B cell (primary cell): Measurements from ENCODE around the gene RPS26. TPM values are rescaled to one million over a fixed set of nuclear protein-coding genes. Genes with fewer than 3 reads are reported as not detected.
"Not testable (repeated sequence)": the region's sequence is repeated elsewhere in the genome, so short reads cannot be mapped to it uniquely, and the experiment has no call there.

Experiments used
- ATAC-seq: fragments of 200-7000 bp; cut with Tn5 transposase; one replicate; pipeline ENCODE4 v1.10.0; 2021; ENCODE audit warnings: low read depth, mild to moderate bottlenecking, moderate number of reproducible peaks, moderate library complexity
- CTCF ChIA-PET: fragments of 350-600 bp; sonication (Branson Sonifier 250); formaldehyde crosslinking; loops from one replicate; lab custom pipeline; 2021; ENCODE audit warnings: antibody characterized with exemption, inconsistent platforms; lab: Charles Lee
- POLR2A ChIA-PET: fragments of 350-600 bp; sonication (Branson Sonifier 250); formaldehyde crosslinking; loops from one replicate; lab custom pipeline; 2021; ENCODE audit warnings: antibody characterized with exemption; lab: Charles Lee
- DNase-seq: peaks from one replicate; pipeline ENCODE4 v3.0.0; 2013
- H2AFZ ChIP-seq: 2 replicates; pipeline ENCODE4 v1.6.1; 2012; ENCODE audit warnings: mild to moderate bottlenecking, low read depth, low read length; ENCODE audit not compliant: insufficient read depth, poor library complexity, severe bottlenecking
- H3K27ac ChIP-seq, 2 donors: 1 replicate in 1 of 2; 2 replicates in 1 of 2; pipeline ENCODE4 v1.5.1; 2012 to 2013; ENCODE audit warnings: low read length in 2 of 2, mild to moderate bottlenecking in 2 of 2, moderate library complexity in 1 of 2
- H3K27me3 ChIP-seq, 4 experiments: fragments of 200-600 bp in 1 of 4; sonication (generic) in 1 of 4; replicated peaks in 1 of 4; 1 replicate in 2 of 4; 2 replicates in 2 of 4; pipeline versions ENCODE4 v1.6.1 to v1.7.0; 2013 to 2016; ENCODE audit warnings: low read length in 3 of 4, mild to moderate bottlenecking in 2 of 4, mixed read lengths in 1 of 4, moderate library complexity in 1 of 4; ENCODE audit not compliant: insufficient read depth in 4 of 4, control insufficient read depth in 3 of 4; ENCODE audit errors: control extremely low read depth in 1 of 4
- H3K36me3 ChIP-seq, 2 experiments: replicated peaks in 1 of 2; 1 replicate in 1 of 2; 2 replicates in 1 of 2; pipeline versions ENCODE4 v1.6.1 to v1.7.1; 2013; ENCODE audit warnings: low read length in 1 of 2; ENCODE audit not compliant: insufficient read depth in 2 of 2, control insufficient read depth in 1 of 2; ENCODE audit errors: control extremely low read depth in 1 of 2, extremely low read depth in 1 of 2
- H3K4me1 ChIP-seq, 2 donors: fragments of 200-600 bp in 1 of 2; sonication (generic) in 1 of 2; 1 replicate in 1 of 2; 2 replicates in 1 of 2; pipeline versions ENCODE4 v1.5.1 to v1.6.1; 2013 to 2017; ENCODE audit warnings: low read length in 2 of 2; ENCODE audit not compliant: control insufficient read depth in 2 of 2, insufficient read depth in 2 of 2
- H3K4me2 ChIP-seq: replicated peaks from 2 replicates; pipeline ENCODE3; 2012; ENCODE audit warnings: mild to moderate bottlenecking, low read depth, low read length; ENCODE audit not compliant: poor library complexity, severe bottlenecking
- H3K4me3 ChIP-seq, 5 experiments: fragments of 200-600 bp in 1 of 5; sonication (generic) in 1 of 5; 1 replicate in 3 of 5; 2 replicates in 2 of 5; pipeline versions ENCODE4 v1.5.1 to v1.7.0; 2011 to 2016; ENCODE audit warnings: low read length in 4 of 5, mild to moderate bottlenecking in 4 of 5, low read depth in 2 of 5, control low read depth in 1 of 5, moderate library complexity in 1 of 5; ENCODE audit not compliant: insufficient read depth in 1 of 5; ENCODE audit errors: control extremely low read depth in 1 of 5, extremely low read depth in 1 of 5
- H3K79me2 ChIP-seq: fragments of 200-600 bp; sonication (generic); one replicate; pipeline ENCODE4 v1.6.0; 2016; ENCODE audit warnings: low read length; ENCODE audit not compliant: control insufficient read depth, insufficient read depth
- H3K9ac ChIP-seq: fragments of 200-600 bp; sonication (generic); 2 replicates; pipeline ENCODE4 v1.6.1; 2017; ENCODE audit warnings: mild to moderate bottlenecking, low read length, moderate library complexity
- H3K9me3 ChIP-seq, 3 donors: one replicate each; pipeline versions ENCODE4 v1.6.1 to v1.7.1; 2013; ENCODE audit warnings: low read length in 2 of 3; ENCODE audit not compliant: control insufficient read depth in 2 of 3, insufficient read depth in 1 of 3; ENCODE audit errors: control extremely low read depth in 1 of 3
- H4K20me1 ChIP-seq: 2 replicates; pipeline ENCODE4 v1.6.0; 2012; ENCODE audit warnings: mild to moderate bottlenecking, low read length; ENCODE audit not compliant: insufficient read depth, control insufficient read depth, poor library complexity, severe bottlenecking
- H3K27ac Mint-ChIP-seq: one replicate; pipeline ENCODE4 v1.8.0; 2021; ENCODE audit warnings: mixed read lengths
- H3K27me3 Mint-ChIP-seq: one replicate; pipeline ENCODE4 v1.8.0; 2021; ENCODE audit warnings: mixed read lengths
- H3K4me1 Mint-ChIP-seq: one replicate; pipeline ENCODE4 v1.8.0; 2021; ENCODE audit warnings: mixed read lengths
- H3K4me3 Mint-ChIP-seq: one replicate; pipeline ENCODE4 v1.8.0; 2021; ENCODE audit warnings: mixed read lengths
- H3K9me3 Mint-ChIP-seq: one replicate; pipeline ENCODE4 v1.8.0; 2022; ENCODE audit warnings: mixed read lengths; ENCODE audit not compliant: insufficient read depth
- EZH2 ChIP-seq: IDR thresholded peaks from 2 replicates; pipeline ENCODE4 v1.6.1; 2012; ENCODE audit warnings: borderline replicate concordance, low read depth, mild to moderate bottlenecking, moderate library complexity, low read length; ENCODE audit not compliant: insufficient read depth, poor library complexity, severe bottlenecking
- WGBS: methylation state at CpG from one replicate; pipeline ENCODE4 v1.1.5; 2013; ENCODE audit warnings: missing lambda C conversion rate; ENCODE audit not compliant: insufficient coverage; 5-methylcytosine and 5-hydroxymethylcytosine counted together
- intact Hi-C: fragments of 100-400 bp; cut with micrococcal nuclease; formaldehyde crosslinking; loops from one replicate; pipeline ENCODE4 v1.10.0; 2022
- polyA plus RNA-seq: library from polyadenylated mRNA; depleted of rRNA; stranded (reverse); fragments of >200 nt; gene quantifications from 2 replicates; pipeline ENCODE4 v1.2.3, GENCODE V29; 2012
- total RNA-seq, 2 donors: library from RNA; stranded (reverse); fragments of 120-200 nt in 1 of 2; gene quantifications; 1 replicate in 1 of 2; 2 replicates in 1 of 2; pipeline versions ENCODE4 v1.2.3 to v1.2.4, GENCODE V29; 2013 to 2022
- TF ChIP-seq, protein P1 (sequence below): fragments of 200-600 bp; IDR thresholded peaks from one replicate; pipeline ENCODE4 v1.8.0; 2022; ENCODE audit warnings: antibody characterized with exemption, mild to moderate bottlenecking

The RPS26 gene
- total and polyA plus RNA-seq, 2 donors (not counting 1 experiment from before 2014, with no cell fraction given): 21.0 to 549 TPM

DNA sequence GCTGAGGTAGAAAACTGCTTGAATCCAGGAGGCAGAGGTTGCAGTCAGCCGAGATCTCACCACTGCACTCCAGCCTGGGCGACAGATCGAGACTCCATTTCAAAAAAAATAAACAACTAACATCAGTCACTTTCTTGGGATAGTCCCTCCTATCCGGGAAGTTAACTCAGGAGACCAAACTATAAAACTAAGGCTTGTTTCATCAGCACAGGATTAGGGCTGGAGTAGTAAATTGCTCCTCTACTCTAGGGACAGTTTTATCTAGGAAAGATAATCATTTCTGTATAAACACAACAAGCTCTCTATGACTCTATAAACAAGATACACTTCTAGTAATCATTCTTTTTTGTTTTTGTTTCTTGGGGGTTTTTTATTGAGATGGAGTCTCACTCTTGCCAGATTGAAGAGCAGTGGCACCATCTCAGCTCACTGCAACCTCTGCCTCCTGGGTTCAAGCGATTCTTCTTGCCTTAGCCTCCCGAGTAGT lies 11.7 kb downstream of the RPS26 start:
- H4K20me1 ChIP-seq: no peaks in the 10 kb centered on the region
- H3K79me2 ChIP-seq: no peaks in the 10 kb centered on the region
- Mint-ChIP-seq H3K27ac (no peak overlapping the region), H3K9me3 (no peaks in the 10 kb centered on the region), H3K4me1 (no peaks in the 10 kb centered on the region), H3K27me3 (no peaks in the 10 kb centered on the region), H3K4me3 (no peak overlapping the region)
- ChIA-PET CTCF (interaction anchor here (0.6 kb wide), 1 partner anchor 106 kb away, joined by 3 read pairs; no protein-coding TSS in a partner anchor), POLR2A (interaction anchor here (0.6 to 0.7 kb wide), 2 partner anchors 54 to 1288 kb away, joined by 4 read pairs; no protein-coding TSS in a partner anchor)
- H3K4me3 ChIP-seq: no peak overlapping the region
- H3K27ac ChIP-seq: no peak overlapping the region
- no peaks in the 10 kb centered on the region for H3K36me3 ChIP-seq
- no peak for DNase-seq
- no peaks in the 10 kb centered on the region for H3K4me1 ChIP-seq
- 98% methylated on average over 5 of the region's 6 CpGs for WGBS
- ATAC-seq: no peak
- H2AFZ ChIP-seq: no peak overlapping the region
- intact Hi-C loops: no loop called here
- no peak overlapping the region for H3K9ac ChIP-seq
- H3K9me3 ChIP-seq: no peaks in the 10 kb centered on the region
- no peaks in the 10 kb centered on the region for H3K27me3 ChIP-seq
- no peak for TF ChIP-seq EZH2
- TF ChIP-seq, protein P1, sequence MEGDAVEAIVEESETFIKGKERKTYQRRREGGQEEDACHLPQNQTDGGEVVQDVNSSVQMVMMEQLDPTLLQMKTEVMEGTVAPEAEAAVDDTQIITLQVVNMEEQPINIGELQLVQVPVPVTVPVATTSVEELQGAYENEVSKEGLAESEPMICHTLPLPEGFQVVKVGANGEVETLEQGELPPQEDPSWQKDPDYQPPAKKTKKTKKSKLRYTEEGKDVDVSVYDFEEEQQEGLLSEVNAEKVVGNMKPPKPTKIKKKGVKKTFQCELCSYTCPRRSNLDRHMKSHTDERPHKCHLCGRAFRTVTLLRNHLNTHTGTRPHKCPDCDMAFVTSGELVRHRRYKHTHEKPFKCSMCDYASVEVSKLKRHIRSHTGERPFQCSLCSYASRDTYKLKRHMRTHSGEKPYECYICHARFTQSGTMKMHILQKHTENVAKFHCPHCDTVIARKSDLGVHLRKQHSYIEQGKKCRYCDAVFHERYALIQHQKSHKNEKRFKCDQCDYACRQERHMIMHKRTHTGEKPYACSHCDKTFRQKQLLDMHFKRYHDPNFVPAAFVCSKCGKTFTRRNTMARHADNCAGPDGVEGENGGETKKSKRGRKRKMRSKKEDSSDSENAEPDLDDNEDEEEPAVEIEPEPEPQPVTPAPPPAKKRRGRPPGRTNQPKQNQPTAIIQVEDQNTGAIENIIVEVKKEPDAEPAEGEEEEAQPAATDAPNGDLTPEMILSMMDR: no peak
- H3K4me2 ChIP-seq: no peak overlapping the region

DNA sequence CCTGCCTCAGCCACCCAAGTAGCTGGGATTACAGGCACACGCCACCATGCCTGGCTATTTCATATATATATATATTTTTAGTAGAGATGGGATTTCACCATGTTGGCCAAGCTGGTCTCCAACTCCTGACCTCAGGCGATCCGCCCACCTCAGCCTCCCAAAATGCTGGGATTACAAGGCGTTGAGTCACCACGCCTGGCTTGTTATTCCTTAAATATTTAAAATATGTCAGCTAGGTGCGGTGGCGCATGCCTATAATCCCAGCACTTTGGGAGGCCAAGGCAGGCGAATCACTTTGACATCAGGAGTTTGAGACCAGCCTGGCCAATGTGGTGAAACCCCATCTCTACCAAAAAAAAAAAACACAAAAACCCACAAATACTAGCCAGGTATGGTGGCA lies 18.2 kb downstream of the RPS26 start:
- H3K4me1 ChIP-seq, H3K27me3 Mint-ChIP-seq, H3K9me3 ChIP-seq, DNase-seq, H2AFZ ChIP-seq, H3K79me2 ChIP-seq, H3K36me3 ChIP-seq, H3K9ac ChIP-seq, H3K9me3 Mint-ChIP-seq, H3K27ac Mint-ChIP-seq, intact Hi-C loops, H3K4me1 Mint-ChIP-seq, H3K4me3 Mint-ChIP-seq, POLR2A ChIA-PET, H3K27me3 ChIP-seq, H4K20me1 ChIP-seq, CTCF ChIA-PET, H3K27ac ChIP-seq, H3K4me2 ChIP-seq, ATAC-seq, H3K4me3 ChIP-seq: not testable (repeated sequence)
- no CpG with 5 or more reads among the region's 8 CpGs for WGBS
